Measurements from ENCODE around the gene PHACTR2.

- TF ChIP-seq EP300 (IDR thresholded peaks at IDR 0.05; ENCODE audit: borderline replicate concordance) = no peak
- no peak for TF ChIP-seq RAD21 (IDR thresholded peaks at IDR 0.05; ENCODE audit: low read depth)
- no peak for TF ChIP-seq CEBPB (IDR thresholded peaks at IDR 0.05)
- no peak for TF ChIP-seq REST (IDR thresholded peaks at IDR 0.05; ENCODE audit: low read depth)
- no peak for TF ChIP-seq CREB1 (IDR thresholded peaks at IDR 0.05; ENCODE audit: low read depth)
- TF ChIP-seq YY1 (IDR thresholded peaks at IDR 0.05; ENCODE audit: low read depth) = no peak
- TF ChIP-seq TAF1 (IDR thresholded peaks at IDR 0.05; ENCODE audit: low read depth) = no peak
- TF ChIP-seq NFIC (IDR thresholded peaks at IDR 0.05) = no peak
- TF ChIP-seq FOXM1 (IDR thresholded peaks at IDR 0.05; ENCODE audit: borderline replicate concordance, low read depth) = no peak
- TF ChIP-seq MAX (IDR thresholded peaks at IDR 0.05) = no peak
- TF ChIP-seq USF1 (IDR thresholded peaks at IDR 0.05) = no peak
- no peak for TF ChIP-seq EGR1 (IDR thresholded peaks at IDR 0.05)
- no peak for TF ChIP-seq TEAD4 (IDR thresholded peaks at IDR 0.05)
These were observed 13.4 kb downstream of the PHACTR2 start for GRCh38 chr6:143691155-143691554.

Measured in Ishikawa (cell line).